HuH-7 (cell line): Measurements from ENCODE around the gene STX18.

Source experiments
- DNase-seq: peaks from one replicate; pipeline ENCODE4 v3.0.0; 2011; ENCODE audit warnings: low spot score

STX18 gene

DNA sequence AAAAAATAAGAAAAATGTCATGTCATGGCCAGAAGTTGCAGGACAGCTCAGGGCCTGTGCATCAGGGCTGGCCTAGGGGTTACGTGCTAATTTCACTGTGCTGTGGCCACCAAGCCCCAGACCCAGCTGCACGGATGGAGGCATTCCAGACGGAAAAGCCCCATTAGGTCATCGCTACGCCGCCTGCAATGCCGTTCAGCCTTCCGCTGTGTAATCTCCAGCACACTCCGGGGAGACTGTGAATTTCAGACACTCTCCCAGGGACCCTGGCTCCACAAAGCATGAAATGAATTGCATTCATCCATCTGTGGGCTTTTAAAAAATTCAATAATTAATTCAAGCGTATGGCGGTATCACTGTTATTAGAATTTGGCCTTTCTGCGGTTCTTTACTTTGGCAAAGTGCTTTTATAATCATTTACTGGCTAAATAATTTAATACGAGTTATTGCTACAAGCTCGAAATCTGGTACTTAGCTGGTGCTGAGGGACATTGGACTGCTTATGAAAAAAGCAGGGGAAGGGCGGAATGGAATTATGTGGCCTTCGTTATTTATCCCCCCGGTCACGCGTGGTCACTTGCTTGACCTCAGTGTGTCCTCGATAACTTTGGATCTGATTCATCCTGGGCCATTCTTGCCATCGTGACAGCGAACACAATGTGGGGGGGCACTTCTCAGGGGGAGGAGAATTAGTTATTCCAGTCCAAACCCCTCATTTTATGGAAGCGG, 164.0 kb downstream of the STX18 start:
- DNase-seq, result no peak

DNA sequence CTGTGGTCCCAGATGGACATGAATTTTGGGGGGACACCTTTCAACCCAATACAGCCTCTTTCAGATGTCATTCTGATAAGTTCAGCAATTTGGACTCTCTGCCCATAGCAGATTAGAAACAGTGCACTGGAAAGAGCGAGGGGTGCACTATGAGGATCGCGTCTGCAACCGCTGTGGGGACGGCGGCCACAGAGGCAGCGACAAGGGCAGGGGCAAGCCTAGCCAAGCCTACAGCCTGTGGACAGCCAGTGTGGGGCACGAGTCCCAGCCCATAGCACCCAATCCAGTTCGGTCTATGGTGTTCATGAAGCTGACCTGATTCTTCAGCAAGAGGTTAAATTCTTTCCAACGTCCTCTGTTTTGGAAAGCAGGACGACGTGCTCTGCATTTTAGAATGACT, 164.7 kb downstream of the STX18 start:
- DNase-seq, result no peak

DNA sequence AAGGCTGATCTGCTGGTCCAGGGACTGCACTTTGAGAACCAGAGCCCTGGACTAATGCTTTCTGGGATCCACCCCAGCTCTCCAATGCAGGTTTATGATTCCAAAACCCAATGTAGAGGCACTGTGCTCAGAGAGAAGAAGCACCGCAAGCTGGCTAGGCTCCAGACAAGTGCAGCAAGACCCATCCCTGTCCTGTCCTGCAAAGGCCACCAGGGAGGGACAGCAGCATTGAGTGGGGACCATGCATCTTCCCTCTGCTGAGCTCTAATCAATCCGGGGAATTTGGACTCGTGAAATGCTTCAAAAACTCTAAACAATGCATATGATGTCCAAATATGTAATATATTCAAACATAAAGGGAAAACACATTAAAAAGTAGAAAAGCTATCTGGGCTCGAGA, 165.8 kb downstream of the STX18 start:
- DNase-seq, result no peak

DNA sequence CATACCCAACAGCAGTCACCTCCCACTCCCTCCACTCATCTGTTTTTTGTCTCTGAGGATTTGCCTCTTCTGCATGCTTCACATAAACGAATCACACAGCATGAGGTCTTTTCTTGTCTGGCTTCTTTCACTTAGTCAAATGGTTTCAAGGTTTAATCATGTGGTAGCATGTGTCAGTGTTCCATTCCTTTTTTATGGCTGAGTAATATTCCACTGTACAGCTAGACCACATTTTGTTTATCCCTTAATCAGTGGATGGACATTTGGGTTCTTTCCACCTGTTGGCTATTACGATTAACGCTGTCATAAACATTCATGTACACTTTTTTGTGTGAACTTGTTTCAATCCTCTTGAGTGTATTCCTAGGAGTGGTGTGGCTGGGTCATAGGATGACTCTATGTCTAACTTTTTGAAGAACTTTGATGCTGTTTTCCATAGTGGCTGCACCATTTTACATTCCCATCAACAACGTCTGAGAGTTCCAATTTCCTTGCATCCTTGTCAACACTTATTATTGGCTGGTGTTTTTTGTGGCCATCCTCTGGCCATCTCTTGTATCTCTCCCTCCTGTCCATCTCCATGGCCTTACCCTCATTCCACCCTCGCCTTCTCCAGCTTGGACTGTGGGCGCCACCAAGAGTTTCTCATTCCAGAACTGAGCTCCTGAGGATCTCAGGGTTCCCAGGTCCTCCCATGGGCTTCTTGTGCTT, 167.3 kb downstream of the STX18 start:
- no peak for DNase-seq
